H1 (cell line): ENCODE results near the gene RPL37. TPM values are rescaled to one million over a fixed set of nuclear protein-coding genes. Genes with fewer than 3 reads are reported as not detected.

Source experiments
- CTCF ChIA-PET: fragments of 300-600 bp; sonication (Branson Sonifier 250); formaldehyde crosslinking; loops from one replicate; lab custom pipeline; 2021; ENCODE audit not compliant: partially characterized antibody; lab: Charles Lee
- POLR2A ChIA-PET: fragments of 300-600 bp; sonication (Branson Sonifier 250); formaldehyde crosslinking; loops from one replicate; lab custom pipeline; 2021; ENCODE audit warnings: inconsistent platforms; ENCODE audit not compliant: partially characterized antibody; lab: Charles Lee
- DNase-seq, 2 experiments: peaks; one replicate each; pipeline versions ENCODE4 v3.0.0 to v3.0.0-alpha.2; 2010 to 2022; ENCODE audit warnings: low spot score in 2 of 2, low read depth in 1 of 2, mixed read lengths in 1 of 2
- FAIRE-seq: peaks from 2 replicates; lab custom pipeline; 2011; peaks lifted over from hg19 to GRCh38; lab: Jason Lieb, UNC
- H2AFZ ChIP-seq: 2 replicates; pipeline ENCODE4 v1.8.1; 2012; ENCODE audit warnings: low read length, inconsistent platforms
- H2AK5ac ChIP-seq: 2 replicates; pipeline ENCODE4 v1.6.1; 2013; ENCODE audit warnings: low read depth, low read length
- H2BK120ac ChIP-seq: replicated peaks from 2 replicates; pipeline ENCODE3; 2013; ENCODE audit warnings: low read depth, low read length, inconsistent platforms
- H2BK12ac ChIP-seq: 2 replicates; pipeline ENCODE4 v1.6.1; 2013; ENCODE audit warnings: low read depth, low read length
- H2BK15ac ChIP-seq: 2 replicates; pipeline ENCODE4 v1.6.1; 2013; ENCODE audit warnings: low read length
- H2BK20ac ChIP-seq: 2 replicates; pipeline ENCODE4 v1.6.1; 2013; ENCODE audit warnings: low read length
- H2BK5ac ChIP-seq: 2 replicates; pipeline ENCODE4 v1.6.1; 2013; ENCODE audit warnings: low read depth, low read length
- H3K14ac ChIP-seq: 2 replicates; pipeline ENCODE4 v1.6.1; 2013; ENCODE audit warnings: inconsistent platforms; ENCODE audit not compliant: insufficient read length
- H3K18ac ChIP-seq: 2 replicates; pipeline ENCODE4 v1.6.1; 2013; ENCODE audit warnings: low read length; ENCODE audit errors: extremely low read depth
- H3K23ac ChIP-seq: 2 replicates; pipeline ENCODE4 v1.6.1; 2013; ENCODE audit warnings: inconsistent platforms; ENCODE audit not compliant: insufficient read length
- H3K23me2 ChIP-seq: 2 replicates; pipeline ENCODE4 v1.6.1; 2013; ENCODE audit warnings: low read depth, low read length
- H3K27ac ChIP-seq: 2 replicates; pipeline ENCODE4 v1.6.1; 2011; ENCODE audit warnings: low read depth, low read length, inconsistent platforms
- H3K27me3 ChIP-seq, 4 experiments: replicated peaks in 1 of 4; 1 replicate in 1 of 4; 2 replicates in 3 of 4; pipeline versions ENCODE4 v1.6.1 to v1.8.1; 2011 to 2013; ENCODE audit warnings: low read length in 3 of 4, mild to moderate bottlenecking in 3 of 4, inconsistent platforms in 2 of 4, mixed read lengths in 2 of 4, moderate library complexity in 1 of 4; ENCODE audit not compliant: control insufficient read depth in 3 of 4, insufficient read depth in 3 of 4; ENCODE audit errors: extremely low read depth in 1 of 4
- H3K36me3 ChIP-seq, 4 experiments: 2 replicates each; pipeline versions ENCODE4 v1.6.1 to v1.8.1; 2011 to 2013; ENCODE audit warnings: mild to moderate bottlenecking in 4 of 4, low read length in 3 of 4, moderate library complexity in 2 of 4, control low read depth in 1 of 4, inconsistent platforms in 1 of 4; ENCODE audit not compliant: insufficient read depth in 4 of 4, control insufficient read depth in 2 of 4
- H3K4ac ChIP-seq: replicated peaks from 2 replicates; pipeline ENCODE3; 2013; ENCODE audit warnings: low read length, low read depth, mixed read lengths, inconsistent platforms; ENCODE audit not compliant: insufficient read length
- H3K4me1 ChIP-seq, 4 experiments: replicated peaks in 1 of 4; 1 replicate in 1 of 4; 2 replicates in 3 of 4; pipeline versions ENCODE4 v1.6.1 to v1.8.1; 2011 to 2013; ENCODE audit warnings: low read length in 3 of 4, inconsistent platforms in 2 of 4, mixed read lengths in 1 of 4; ENCODE audit not compliant: insufficient read depth in 4 of 4, control insufficient read depth in 3 of 4
- H3K4me2 ChIP-seq, 2 experiments: 2 replicates each; pipeline versions ENCODE4 v1.6.1 to v1.8.1; 2011 to 2013; ENCODE audit warnings: low read depth in 2 of 2, low read length in 2 of 2, control low read depth in 1 of 2, inconsistent platforms in 1 of 2, mild to moderate bottlenecking in 1 of 2; ENCODE audit not compliant: insufficient read depth in 1 of 2
- H3K4me3 ChIP-seq, 4 experiments: fragments of 200-600, 300-600 bp in 1 of 4; sonication (generic), shearing (Covaris generic), sonication (Bioruptor Twin) in 1 of 4; 2 replicates each; pipeline versions ENCODE4 v1.5.1 to v1.8.1; 2011 to 2016; ENCODE audit warnings: low read length in 4 of 4, low read depth in 3 of 4, control low read depth in 2 of 4, inconsistent platforms in 2 of 4, mild to moderate bottlenecking in 2 of 4, mixed read lengths in 1 of 4, moderate library complexity in 1 of 4; ENCODE audit not compliant: insufficient read depth in 2 of 4; ENCODE audit errors: extremely low read depth in 1 of 4
- H3K56ac ChIP-seq: replicated peaks from 2 replicates; pipeline ENCODE3; 2013; ENCODE audit warnings: low read depth, mild to moderate bottlenecking, mixed read lengths, low read length, inconsistent platforms; ENCODE audit not compliant: insufficient read length
- H3K79me1 ChIP-seq: 2 replicates; pipeline ENCODE4 v1.6.1; 2013; ENCODE audit warnings: low read depth, low read length, control low read depth
- H3K79me2 ChIP-seq, 2 experiments: 2 replicates each; pipeline versions ENCODE4 v1.6.1 to v1.8.1; 2012 to 2013; ENCODE audit warnings: low read length in 2 of 2, mild to moderate bottlenecking in 2 of 2, inconsistent platforms in 1 of 2; ENCODE audit not compliant: insufficient read depth in 2 of 2, control insufficient read depth in 1 of 2
- H3K9ac ChIP-seq, 4 experiments: replicated peaks in 1 of 4; 1 replicate in 1 of 4; 2 replicates in 3 of 4; pipeline versions ENCODE4 v1.6.1 to v1.8.1; 2011 to 2013; ENCODE audit warnings: low read depth in 3 of 4, low read length in 3 of 4, control low read depth in 2 of 4, mild to moderate bottlenecking in 2 of 4, moderate library complexity in 2 of 4, inconsistent platforms in 1 of 4; ENCODE audit errors: extremely low read depth in 1 of 4
- H3K9me3 ChIP-seq, 2 experiments: 2 replicates each; pipeline versions ENCODE4 v1.6.1 to v1.8.1; 2012 to 2013; ENCODE audit warnings: mild to moderate bottlenecking in 2 of 2, moderate library complexity in 2 of 2, control low read depth in 1 of 2, inconsistent platforms in 1 of 2, low read depth in 1 of 2, low read length in 1 of 2, mixed read lengths in 1 of 2; ENCODE audit not compliant: insufficient read depth in 2 of 2
- H4K20me1 ChIP-seq, 2 experiments: replicated peaks in 1 of 2; 2 replicates each; pipeline versions ENCODE3 to v1.8.1; 2011 to 2013; ENCODE audit warnings: inconsistent platforms in 2 of 2, low read length in 2 of 2, mild to moderate bottlenecking in 1 of 2; ENCODE audit not compliant: insufficient read depth in 2 of 2, control insufficient read depth in 1 of 2
- H4K5ac ChIP-seq: 2 replicates; pipeline ENCODE4 v1.6.1; 2013; ENCODE audit warnings: low read length, low read depth, mixed read lengths, inconsistent platforms; ENCODE audit not compliant: insufficient read length
- H4K8ac ChIP-seq: 2 replicates; pipeline ENCODE4 v1.8.0; 2013; ENCODE audit warnings: mild to moderate bottlenecking, moderate library complexity, low read length, inconsistent platforms; ENCODE audit not compliant: insufficient read depth; ENCODE audit errors: extremely low read depth
- H4K91ac ChIP-seq: replicated peaks from 2 replicates; pipeline ENCODE3; 2013; ENCODE audit warnings: low read length, mixed read lengths, inconsistent platforms; ENCODE audit not compliant: insufficient read length
- BRCA1 ChIP-seq: IDR thresholded peaks from 2 replicates; pipeline ENCODE4 v1.6.1; 2012; ENCODE audit warnings: low read depth, low read length, improper control_type of control experiment
- CBX8 ChIP-seq: fragments of 300-800, 300-1000 bp; sonication (generic); IDR thresholded peaks from 2 replicates; pipeline ENCODE4 v1.7.1; 2016; ENCODE audit warnings: low read depth, low read length, borderline replicate concordance
- CEBPB ChIP-seq: IDR thresholded peaks from 2 replicates; pipeline ENCODE4 v1.6.1; 2012; ENCODE audit warnings: low read depth, low read length
- CREB1 ChIP-seq: IDR thresholded peaks from 2 replicates; pipeline ENCODE4 v1.6.1; 2012; ENCODE audit warnings: inconsistent platforms
- GABPA ChIP-seq: IDR thresholded peaks from 2 replicates; pipeline ENCODE4 v1.6.1; 2011; ENCODE audit warnings: mild to moderate bottlenecking, low read length, moderate library complexity, borderline replicate concordance; ENCODE audit not compliant: insufficient read depth
- KDM5A ChIP-seq: fragments of 200-600 bp; IDR thresholded peaks from 2 replicates; pipeline ENCODE4 v1.7.1; 2012; ENCODE audit warnings: mild to moderate bottlenecking, low read length, inconsistent platforms, mixed read lengths
- MAFK ChIP-seq: IDR thresholded peaks from 2 replicates; pipeline ENCODE4 v1.6.1; 2012; ENCODE audit warnings: low read depth, mild to moderate bottlenecking, improper control_type of control experiment, low read length
- NANOG ChIP-seq: IDR thresholded peaks from 2 replicates; pipeline ENCODE4 v1.6.1; 2011; ENCODE audit warnings: low read length, low read depth, mild to moderate bottlenecking, inconsistent platforms; ENCODE audit not compliant: insufficient read depth, poor library complexity, severe bottlenecking
- POU5F1 ChIP-seq: IDR thresholded peaks from 2 replicates; pipeline ENCODE4 v1.6.1; 2011; ENCODE audit warnings: low read depth, mild to moderate bottlenecking, low read length, moderate library complexity
- RFX5 ChIP-seq: IDR thresholded peaks from 2 replicates; pipeline ENCODE4 v1.6.1; 2011; ENCODE audit warnings: low read depth, low read length, improper control_type of control experiment, borderline replicate concordance
- SIN3A ChIP-seq, 2 experiments: IDR thresholded peaks in 1 of 2; conservative IDR thresholded peaks in 1 of 2; 2 replicates each; pipeline ENCODE4 v1.6.1; 2011 to 2012; ENCODE audit warnings: low read length in 2 of 2, improper control_type of control experiment in 1 of 2, low read depth in 1 of 2, mild to moderate bottlenecking in 1 of 2
- SIX5 ChIP-seq: IDR thresholded peaks from 2 replicates; pipeline ENCODE4 v1.6.1; 2011; ENCODE audit warnings: mild to moderate bottlenecking, low read depth, low read length
- SP1 ChIP-seq: IDR thresholded peaks from 2 replicates; pipeline ENCODE4 v1.6.1; 2011; ENCODE audit warnings: low read depth, low read length
- YY1 ChIP-seq: IDR thresholded peaks from 2 replicates; pipeline ENCODE4 v1.6.1; 2011; ENCODE audit warnings: low read depth, mild to moderate bottlenecking, low read length
- WGBS, 2 experiments: shearing (Covaris generic) in 1 of 2; methylation state at CpG; one replicate each; pipeline versions ENCODE4 v1.1.6 to v1.1.7; 2013 to 2015; ENCODE audit warnings: low lambda C conversion rate in 2 of 2, mixed read lengths in 2 of 2, inconsistent platforms in 1 of 2, low coverage in 1 of 2, missing lambda C conversion rate in 1 of 2; ENCODE audit not compliant: insufficient replicate concordance in 2 of 2, insufficient coverage in 1 of 2, insufficient read length in 1 of 2; ENCODE audit errors: extremely low coverage in 1 of 2, missing lambda C conversion rate in 1 of 2; 5-methylcytosine and 5-hydroxymethylcytosine counted together
- polyA plus RNA-seq, 7 experiments: library from polyadenylated mRNA; depleted of rRNA in 3 of 7; stranded (reverse) in 5 of 7; unstranded in 2 of 7; fragments of >200 nt in 5 of 7; fragments of 200-250 nt in 2 of 7; gene quantifications; 1 replicate in 5 of 7; 2 replicates in 1 of 7; 4 replicates in 1 of 7; pipeline versions ENCODE4 v1.2.1 to v1.2.3, GENCODE V29; 2011 to 2013; ENCODE audit warnings: missing spikeins in 2 of 7, mixed read lengths in 2 of 7
- total RNA-seq: library from RNA; stranded (reverse); fragmentation: NEBNext Ultra II Directional; extraction: Animal tissue kit (Norgen Biotek cat#: 25700); gene quantifications from 2 replicates; pipeline ENCODE4 v1.2.1, GENCODE V29; 2021

RPL37 gene
- total and polyA plus RNA-seq, 2 of the 8 experiments (the other 6 are each of a cell fraction or from before 2014, with no cell fraction given), result 467 to 1,534 TPM

- no peak overlapping the region for H3K4ac ChIP-seq
- no peak overlapping the region for H3K27ac ChIP-seq
- no peak overlapping the region for H4K8ac ChIP-seq
- H3K9me3 ChIP-seq, result no peaks in the 10 kb centered on the region
- FAIRE-seq, result no peak
- no peaks in the 10 kb centered on the region; the same call in 1 of the 2 replicates for H3K23me2 ChIP-seq
- no peak overlapping the region for H3K9ac ChIP-seq
- no peaks in the 10 kb centered on the region for H3K27me3 ChIP-seq
- H2BK120ac ChIP-seq, result no peak overlapping the region
- H2AK5ac ChIP-seq, result no peak overlapping the region
- DNase-seq, result no peak
- H4K91ac ChIP-seq, result no peak overlapping the region
- no peak overlapping the region for H2AFZ ChIP-seq
- no peaks in the 10 kb centered on the region for H3K79me1 ChIP-seq
- H3K4me1 ChIP-seq, result no peaks in the 10 kb centered on the region
- no peak overlapping the region for H3K4me2 ChIP-seq
- H4K5ac ChIP-seq, result no peak overlapping the region
- no peak overlapping the region for H2BK5ac ChIP-seq
- CTCF ChIA-PET, result no interaction called here
- H3K56ac ChIP-seq, result no peak overlapping the region
- H2BK15ac ChIP-seq, result no peak overlapping the region
- H3K14ac ChIP-seq, result no peak overlapping the region
- no peaks in the 10 kb centered on the region for H4K20me1 ChIP-seq
- H3K36me3 ChIP-seq, result no peaks in the 10 kb centered on the region
- POLR2A ChIA-PET, result interaction anchor here (1.4 to 15.5 kb wide), 2 partner anchors 13 to 44 kb away, joined by 3 to 257 read pairs; partner anchors contain the start of genes PRKAA1 and RPL37
- no peaks in the 10 kb centered on the region for H3K79me2 ChIP-seq
- no peak overlapping the region for H3K4me3 ChIP-seq
- 85% methylated on average over 2 of the region's 2 CpGs; no CpG with 5 or more reads in 1 of the 2 experiments for WGBS, 2 experiments
- no peak overlapping the region for H2BK12ac ChIP-seq
- no peak overlapping the region for H3K23ac ChIP-seq
- no peak overlapping the region for H2BK20ac ChIP-seq
- TF ChIP-seq SIX5 (no peak), KDM5A (no peak), GABPA (no peak), SIN3A (conservative IDR thresholded peaks at IDR 0.05 in 1 of 2, IDR thresholded peaks at IDR 0.05 in 1 of 2; ENCODE audit: low read depth in 1 of 2, low read length in 2 of 2) (no peak), RFX5 (no peak), BRCA1 (no peak), SP1 (no peak), CEBPB (no peak), POU5F1 (no peak), CREB1 (no peak), YY1 (no peak), NANOG (no peak), CBX8 (no peak), MAFK (no peak)
- TF ChIP-seq, all 59 proteins: peak for 0
- no peak overlapping the region for H3K18ac ChIP-seq
These were observed 7.3 kb upstream of the RPL37 start for GRCh38 chr5:40842351-40842750.
